Measurements from ENCODE around the gene ZNF280C. TPM values are rescaled to one million over a fixed set of nuclear protein-coding genes. Genes with fewer than 3 reads are reported as not detected.

The ZNF280C gene
- total RNA-seq, 1 donor from 2014 or later, result 8.3 TPM

Other genes starting within 250 kb of the ZNF280C start
- 28.7 TPM for gene ELF4, start 158.4 kb downstream of the ZNF280C start, total RNA-seq
- gene AIFM1, start 103.1 kb downstream of the ZNF280C start, total RNA-seq, result 28.5 TPM
- gene RAB33A, start 96.9 kb downstream of the ZNF280C start, total RNA-seq, result 1.9 TPM
- gene SLC25A14, start 71.0 kb upstream of the ZNF280C start, total RNA-seq, result 13.6 TPM
- gene GPR119, start 116.8 kb upstream of the ZNF280C start, total RNA-seq, result not detected
- gene RBMX2, start 133.1 kb upstream of the ZNF280C start, total RNA-seq, result 17.5 TPM

All from ureter (tissue), 1 donor.